PC-9 (cell line): ENCODE measurements around the gene FNIP1.

Source experiments
- EZH2 ChIP-seq: fragments of 200-600 bp; sonication (generic); IDR thresholded peaks from 2 replicates; pipeline ENCODE4 v1.8.0; 2017; ENCODE audit warnings: antibody characterized with exemption, low read depth
- TF ChIP-seq, protein P1 (sequence below): fragments of 200-600 bp; sonication (generic); conservative IDR thresholded peaks from 2 replicates; pipeline ENCODE4 v1.6.1; 2017; ENCODE audit warnings: mixed run types, antibody characterized with exemption, mild to moderate bottlenecking, moderate library complexity

DNA sequence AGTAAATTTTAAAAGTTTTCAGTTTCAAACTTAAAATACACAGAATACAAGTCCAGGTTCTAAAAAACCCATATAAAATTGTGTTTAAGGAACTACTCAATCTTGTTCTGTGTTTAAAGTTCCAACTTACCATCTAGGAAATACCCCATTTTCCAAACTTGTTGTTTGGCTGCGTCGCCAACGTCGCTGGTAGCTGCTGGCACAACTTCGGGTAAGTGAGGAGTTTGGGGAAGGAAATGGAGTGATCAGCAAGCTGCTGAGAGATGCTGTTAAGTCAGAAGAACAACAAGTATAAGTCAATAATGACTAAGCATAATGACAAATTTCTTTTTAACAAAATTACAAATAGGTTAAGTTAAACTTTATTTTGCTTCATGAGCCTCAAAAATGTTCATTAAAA lies 90.5 kb downstream of the FNIP1 start:
- TF ChIP-seq, protein P1, sequence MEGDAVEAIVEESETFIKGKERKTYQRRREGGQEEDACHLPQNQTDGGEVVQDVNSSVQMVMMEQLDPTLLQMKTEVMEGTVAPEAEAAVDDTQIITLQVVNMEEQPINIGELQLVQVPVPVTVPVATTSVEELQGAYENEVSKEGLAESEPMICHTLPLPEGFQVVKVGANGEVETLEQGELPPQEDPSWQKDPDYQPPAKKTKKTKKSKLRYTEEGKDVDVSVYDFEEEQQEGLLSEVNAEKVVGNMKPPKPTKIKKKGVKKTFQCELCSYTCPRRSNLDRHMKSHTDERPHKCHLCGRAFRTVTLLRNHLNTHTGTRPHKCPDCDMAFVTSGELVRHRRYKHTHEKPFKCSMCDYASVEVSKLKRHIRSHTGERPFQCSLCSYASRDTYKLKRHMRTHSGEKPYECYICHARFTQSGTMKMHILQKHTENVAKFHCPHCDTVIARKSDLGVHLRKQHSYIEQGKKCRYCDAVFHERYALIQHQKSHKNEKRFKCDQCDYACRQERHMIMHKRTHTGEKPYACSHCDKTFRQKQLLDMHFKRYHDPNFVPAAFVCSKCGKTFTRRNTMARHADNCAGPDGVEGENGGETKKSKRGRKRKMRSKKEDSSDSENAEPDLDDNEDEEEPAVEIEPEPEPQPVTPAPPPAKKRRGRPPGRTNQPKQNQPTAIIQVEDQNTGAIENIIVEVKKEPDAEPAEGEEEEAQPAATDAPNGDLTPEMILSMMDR: no peak
- no peak for TF ChIP-seq EZH2
